ENCODE data around the gene NEDD4L.

- no peak for TF ChIP-seq CTCF (IDR thresholded peaks at IDR 0.05)
- no peak for TF ChIP-seq ELF1 (IDR thresholded peaks at IDR 0.05)
- no peak for TF ChIP-seq TAF1 (IDR thresholded peaks at IDR 0.05; ENCODE audit: borderline replicate concordance, low read depth, low read length)
- no peak for TF ChIP-seq ZBTB33 (IDR thresholded peaks at IDR 0.05; ENCODE audit: borderline replicate concordance, low read depth)
- no peak for TF ChIP-seq RFX5 (IDR thresholded peaks at IDR 0.05; ENCODE audit: low read length)
- no peak for TF ChIP-seq USF1 (IDR thresholded peaks at IDR 0.05; ENCODE audit: borderline replicate concordance, low read depth)
- no peak for TF ChIP-seq YY1 (IDR thresholded peaks at IDR 0.05; ENCODE audit: low read depth)
- no peak for TF ChIP-seq GATA2 (CRISPR knock-in tag; IDR thresholded peaks at IDR 0.05)
- no peak for TF ChIP-seq RAD21 (IDR thresholded peaks at IDR 0.05; ENCODE audit: low read length)
Observed at GRCh38 chr18:58095222-58095621, 51.2 kb downstream of the NEDD4L start.

All from SK-N-SH (cell line).